ENCODE results near the gene OR10G8. TPM values are rescaled to one million over a fixed set of nuclear protein-coding genes. Genes with fewer than 3 reads are reported as not detected.

Gene OR10G8
- total RNA-seq, 2 experiments from 2014 or later, result not detected

GRCh38 chr11:124075841-124076651, 49.4 kb downstream of the OR10G8 start:
- ChIA-PET CTCF (no interaction called here), POLR2A (no interaction called here)

GRCh38 chr11:124077266-124077665, 50.7 kb downstream of the OR10G8 start:
- CTCF ChIA-PET, result no interaction called here
- POLR2A ChIA-PET, result no interaction called here

- CTCF ChIA-PET, result no interaction called here
Measured at GRCh38 chr11:124078591-124078990, 52.0 kb downstream of the OR10G8 start.

GRCh38 chr11:124079631-124080326, 53.2 kb downstream of the OR10G8 start:
- POLR2A ChIA-PET, result no interaction called here
- CTCF ChIA-PET, result no interaction called here

More at GRCh38 chr11:124078591-124078990, 52.0 kb downstream of the OR10G8 start:
- POLR2A ChIA-PET, result no interaction called here

Other genes with a start within 250 kb of the OR10G8 start
- gene OR6M1, start 220.4 kb upstream of the OR10G8 start, total RNA-seq, result not detected
- gene TMEM225, start 141.1 kb upstream of the OR10G8 start, total RNA-seq, result not detected
- gene OR8D4, start 124.6 kb upstream of the OR10G8 start, total RNA-seq, result not detected
- not detected for gene OR4D5, start 87.2 kb upstream of the OR10G8 start, total RNA-seq
- gene OR6T1, start 83.0 kb upstream of the OR10G8 start, total RNA-seq, result not detected
- not detected for gene OR10S1, start 49.0 kb upstream of the OR10G8 start, total RNA-seq
- not detected for gene OR10G6, start 31.6 kb upstream of the OR10G8 start, total RNA-seq
- not detected for gene OR10G4, start 13.8 kb upstream of the OR10G8 start, total RNA-seq
- not detected for gene OR10G9, start 3.8 kb upstream of the OR10G8 start, total RNA-seq
- not detected for gene OR10G7, start 14.5 kb downstream of the OR10G8 start, total RNA-seq
- 1 to 10 TPM; 2.3 to 3.0 TPM for gene VWA5A, start 88.7 kb downstream of the OR10G8 start, total RNA-seq
- gene OR10D3, start 156.5 kb downstream of the OR10G8 start, total RNA-seq, result not detected
- not detected for gene OR8G1, start 214.3 kb downstream of the OR10G8 start, total RNA-seq
- gene OR8G5, start 229.6 kb downstream of the OR10G8 start, total RNA-seq, result not detected

All from activated CD8-positive, alpha-beta memory T cell treated with anti-CD3 and anti-CD28 coated beads for 36 hours (primary cell).